GM04503 (cell line): ENCODE measurements around the gene PPP4R1.

Experiments
- DNase-seq: peaks from one replicate; pipeline ENCODE4 v3.0.0-alpha.2; 2012; ENCODE audit warnings: low read depth

The PPP4R1 gene

DNA sequence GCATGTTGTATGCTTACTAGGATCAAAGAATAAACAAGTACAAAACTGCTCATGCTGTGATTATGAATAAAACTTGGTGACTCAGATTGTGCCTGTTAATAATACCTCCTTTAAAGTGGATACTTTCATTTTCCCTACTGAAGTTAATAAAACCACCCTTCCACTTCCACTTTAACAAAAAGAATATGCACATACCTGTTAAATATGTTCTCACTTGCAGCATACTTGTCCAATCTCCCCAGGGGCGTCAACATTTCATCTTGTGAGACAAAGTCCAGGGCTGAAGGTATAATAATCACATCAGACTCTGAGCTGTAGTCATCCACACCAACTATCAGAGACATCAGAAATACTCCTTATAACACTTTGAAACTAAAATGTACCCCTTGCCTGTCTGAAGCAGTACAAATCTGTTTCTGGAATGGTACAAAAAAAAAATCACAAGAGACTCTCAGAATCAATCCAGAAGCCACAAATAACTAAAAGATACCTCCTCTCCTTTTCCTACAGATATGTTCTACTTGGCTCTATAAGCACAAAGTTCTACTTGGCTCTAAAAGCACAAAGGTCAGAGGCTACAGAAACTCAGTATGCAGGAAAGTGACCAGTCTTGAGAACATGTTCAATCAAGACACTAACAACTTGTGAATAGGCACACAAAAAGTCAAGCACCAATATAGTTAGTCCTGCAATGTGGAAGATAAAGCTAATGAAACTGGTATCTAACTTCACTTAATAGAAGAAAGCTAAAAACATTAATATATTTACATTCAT is 19.3 kb downstream of the PPP4R1 start:
- DNase-seq = no peak

DNA sequence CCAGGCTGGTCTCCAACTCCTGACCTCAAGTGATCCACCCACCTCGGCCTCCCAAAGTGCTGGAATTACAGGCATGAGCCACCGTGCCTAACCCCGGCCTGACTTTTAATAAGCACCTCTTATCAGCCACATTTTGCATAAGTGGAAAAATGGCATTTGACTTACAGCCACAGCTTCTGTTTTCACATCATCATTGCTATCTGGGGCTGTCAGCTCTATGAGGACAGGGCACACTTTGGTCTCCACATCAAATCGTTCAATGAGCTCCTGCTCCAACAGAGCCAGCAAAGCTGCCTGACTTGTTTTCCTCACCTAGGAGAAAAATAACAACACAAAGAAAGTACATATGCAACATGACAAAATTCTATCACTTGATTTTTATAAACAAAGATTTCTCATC is 26.4 kb downstream of the PPP4R1 start:
- no peak for DNase-seq

- no peak for DNase-seq
Measured at GRCh38 chr18:9586814-9587213, 27.5 kb downstream of the PPP4R1 start.

DNA sequence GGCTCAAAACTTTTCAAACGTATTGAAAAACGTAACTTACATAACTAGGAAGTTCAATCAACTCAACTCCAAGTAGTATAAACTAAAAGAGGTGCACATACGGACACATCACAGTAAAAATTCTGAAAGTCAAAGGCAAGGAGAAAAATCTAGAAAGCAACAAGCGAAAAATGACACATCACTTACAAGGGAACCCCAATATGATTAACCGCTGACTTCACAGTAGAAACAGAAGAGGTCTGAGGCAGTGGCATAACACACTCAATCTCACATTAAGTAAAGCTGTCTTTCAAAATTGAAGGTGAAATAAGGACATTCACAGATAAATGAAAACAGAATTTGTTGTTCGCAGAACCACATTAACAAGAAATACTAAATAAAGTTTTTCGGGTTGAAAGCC is 32.7 kb downstream of the PPP4R1 start:
- no peak for DNase-seq

DNA sequence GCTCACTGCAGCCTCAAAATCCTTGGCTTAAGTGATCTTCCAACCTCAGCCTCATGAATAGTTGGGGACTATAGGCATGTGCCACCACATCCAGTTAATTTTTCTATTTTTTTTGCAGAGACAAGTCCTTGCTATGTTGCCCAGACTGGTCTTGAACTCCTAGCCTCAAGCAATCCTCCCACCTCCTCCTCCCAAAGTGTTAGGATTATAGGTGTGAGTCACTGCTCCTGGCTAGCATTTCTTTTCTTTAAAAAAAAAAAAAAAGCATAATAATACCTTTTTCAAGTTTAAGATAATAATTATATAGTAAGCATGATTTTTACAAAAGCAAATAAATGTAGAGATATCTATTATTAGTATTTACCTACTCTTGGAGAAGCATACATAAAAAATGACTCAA is 36.1 kb downstream of the PPP4R1 start:
- DNase-seq = no peak

GRCh38 chr18:9577361-9577760 is 37.0 kb downstream of the PPP4R1 start:
- DNase-seq = no peak

DNA sequence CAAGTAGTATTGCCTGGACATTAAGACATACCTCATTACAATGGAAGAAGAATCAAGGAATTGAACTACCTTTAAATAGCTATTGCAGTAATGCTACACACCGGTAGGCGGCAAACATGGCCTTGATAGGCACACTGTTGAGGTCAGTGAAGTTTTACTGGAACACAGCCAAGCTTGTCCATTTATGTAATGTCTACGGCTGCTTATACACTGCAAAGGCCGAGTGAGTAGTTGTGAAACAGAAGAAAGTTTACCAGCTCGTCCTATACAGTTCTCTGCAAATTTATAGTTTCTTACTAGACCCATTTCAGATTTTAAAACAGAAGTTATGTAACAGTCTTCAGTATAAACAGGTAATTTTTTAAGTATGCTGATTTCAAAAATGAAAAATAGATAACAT is 38.8 kb downstream of the PPP4R1 start:
- peak; percentile 43 for DNase-seq

DNA sequence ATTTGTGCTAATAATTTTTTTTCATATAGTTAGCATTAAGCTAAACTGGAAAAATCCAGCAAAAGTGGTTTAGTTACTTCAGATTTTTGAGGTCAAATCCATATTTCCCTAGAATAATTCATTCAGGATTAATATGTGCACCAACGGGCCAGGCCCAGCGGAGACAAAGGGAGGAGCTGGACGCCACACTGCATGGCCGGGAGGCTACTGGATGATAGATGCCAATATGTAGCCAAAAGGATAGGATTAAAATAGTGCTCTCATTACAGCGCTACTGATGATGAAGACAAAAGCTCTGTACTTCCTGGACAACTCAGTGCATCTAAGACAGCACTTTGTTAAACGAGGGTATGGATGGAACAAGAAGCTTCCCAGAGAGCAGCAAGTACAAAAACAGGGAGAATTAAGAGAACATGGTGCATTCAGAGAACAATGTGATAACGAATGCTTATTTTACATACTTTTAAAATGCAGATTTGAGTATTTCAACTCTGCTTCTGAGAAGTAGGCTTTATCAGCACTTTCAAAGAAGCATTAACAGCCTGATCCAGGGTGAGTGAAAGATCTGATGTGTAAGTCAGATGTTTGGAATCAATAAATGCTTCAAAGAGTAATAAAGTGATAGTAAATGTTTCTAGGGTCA is 39.8 kb downstream of the PPP4R1 start:
- DNase-seq = no peak

- DNase-seq = no peak
Measured at GRCh38 chr18:9571546-9571945, 42.8 kb downstream of the PPP4R1 start.

GRCh38 chr18:9570255-9570654 is 44.1 kb downstream of the PPP4R1 start:
- DNase-seq = no peak

DNA sequence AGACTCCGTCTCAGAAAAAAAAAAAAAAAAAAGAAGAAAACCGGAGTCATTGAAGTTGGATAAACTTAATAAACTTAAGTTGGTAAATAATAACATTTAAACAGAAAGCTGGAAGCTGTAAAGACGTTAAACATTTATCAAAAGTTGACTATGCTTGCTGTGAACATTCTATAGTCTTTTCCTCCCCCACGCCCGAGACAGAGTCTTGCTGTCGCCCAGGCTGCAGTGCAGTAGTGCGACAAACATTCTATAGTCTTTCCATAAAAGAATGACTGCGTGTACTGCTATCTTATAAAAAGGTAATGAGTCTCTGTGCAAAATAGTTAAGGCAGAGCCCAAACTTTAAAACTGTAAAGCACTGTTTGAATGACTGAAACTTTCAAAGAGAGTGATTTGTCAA is 45.2 kb downstream of the PPP4R1 start:
- no peak for DNase-seq

- no peak for DNase-seq
Measured at GRCh38 chr18:9568186-9568585, 46.2 kb downstream of the PPP4R1 start.

DNA sequence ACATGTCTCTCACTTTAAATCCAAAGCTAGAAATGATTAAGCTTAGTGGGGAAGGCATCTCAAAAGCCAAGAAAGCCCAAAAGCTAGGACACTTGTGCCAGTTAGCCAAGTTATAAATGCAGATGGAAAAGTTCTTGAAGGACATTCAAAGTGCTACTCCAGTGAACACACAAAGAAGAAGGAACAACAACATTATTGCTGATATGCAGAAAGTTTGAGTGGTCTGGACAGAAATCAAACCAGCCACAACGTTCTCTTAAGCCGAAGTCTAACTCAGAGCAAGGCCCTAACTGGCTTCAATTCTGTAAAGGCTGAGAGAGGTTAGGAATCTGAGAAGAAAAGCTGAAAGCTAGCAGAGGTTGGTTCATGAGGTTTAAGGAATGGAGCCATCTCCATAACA is 49.0 kb downstream of the PPP4R1 start:
- no peak for DNase-seq

DNA sequence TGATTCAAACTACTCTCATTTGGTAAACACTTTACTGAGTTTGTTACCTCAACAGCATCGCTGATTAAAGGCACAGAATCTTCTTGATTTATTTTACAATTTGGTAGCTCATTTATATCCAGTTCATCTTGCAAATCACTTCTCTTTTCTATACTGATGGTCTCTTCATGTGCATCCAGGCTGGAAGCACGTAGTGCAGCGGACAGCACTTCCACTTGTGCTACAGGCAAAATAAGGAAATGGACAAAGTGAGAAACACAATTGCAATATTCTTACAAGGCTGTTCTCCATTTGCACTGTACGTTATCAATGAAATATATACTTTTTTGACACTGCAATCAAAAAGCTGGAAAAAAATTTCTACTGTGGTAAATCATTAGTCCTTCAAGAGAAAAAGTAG is 51.0 kb downstream of the PPP4R1 start:
- no peak for DNase-seq

GRCh38 chr18:9562584-9562983 is 51.8 kb downstream of the PPP4R1 start:
- no peak for DNase-seq

- DNase-seq = no peak
Measured at GRCh38 chr18:9561759-9562158, 52.6 kb downstream of the PPP4R1 start.

GRCh38 chr18:9559253-9559652 is 55.1 kb downstream of the PPP4R1 start:
- DNase-seq = no peak

DNA sequence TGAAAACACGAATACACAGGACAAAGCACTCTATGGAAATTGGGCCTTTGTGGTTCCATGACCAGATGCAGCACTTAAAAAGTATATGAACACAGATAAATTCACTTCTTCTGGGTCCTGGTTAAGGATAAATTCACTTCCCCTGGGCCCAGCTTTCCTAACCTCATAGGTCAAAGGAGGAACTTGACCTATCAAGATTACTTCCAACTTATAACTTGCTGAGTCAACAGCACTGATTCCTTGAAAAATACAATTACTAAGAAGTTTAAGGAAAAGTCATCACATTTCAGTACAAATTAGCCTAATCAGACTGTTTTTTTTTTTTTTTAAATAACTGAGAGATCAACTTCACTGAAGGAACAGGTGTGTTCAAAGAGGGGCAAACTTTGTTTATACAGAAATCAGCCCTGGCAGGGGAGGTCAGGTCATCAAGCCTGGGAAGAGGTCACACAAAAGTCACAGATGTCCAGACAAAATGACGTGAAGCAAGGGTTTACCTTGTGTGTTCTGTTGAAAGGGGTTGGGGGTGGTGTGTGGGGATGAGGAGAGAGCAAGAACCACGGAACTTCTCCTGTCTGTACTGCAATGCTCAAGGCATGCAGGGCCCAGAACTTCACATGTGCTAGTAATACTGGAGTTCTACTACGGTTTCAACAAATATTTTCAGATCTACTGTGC is 55.8 kb downstream of the PPP4R1 start:
- DNase-seq = no peak

DNA sequence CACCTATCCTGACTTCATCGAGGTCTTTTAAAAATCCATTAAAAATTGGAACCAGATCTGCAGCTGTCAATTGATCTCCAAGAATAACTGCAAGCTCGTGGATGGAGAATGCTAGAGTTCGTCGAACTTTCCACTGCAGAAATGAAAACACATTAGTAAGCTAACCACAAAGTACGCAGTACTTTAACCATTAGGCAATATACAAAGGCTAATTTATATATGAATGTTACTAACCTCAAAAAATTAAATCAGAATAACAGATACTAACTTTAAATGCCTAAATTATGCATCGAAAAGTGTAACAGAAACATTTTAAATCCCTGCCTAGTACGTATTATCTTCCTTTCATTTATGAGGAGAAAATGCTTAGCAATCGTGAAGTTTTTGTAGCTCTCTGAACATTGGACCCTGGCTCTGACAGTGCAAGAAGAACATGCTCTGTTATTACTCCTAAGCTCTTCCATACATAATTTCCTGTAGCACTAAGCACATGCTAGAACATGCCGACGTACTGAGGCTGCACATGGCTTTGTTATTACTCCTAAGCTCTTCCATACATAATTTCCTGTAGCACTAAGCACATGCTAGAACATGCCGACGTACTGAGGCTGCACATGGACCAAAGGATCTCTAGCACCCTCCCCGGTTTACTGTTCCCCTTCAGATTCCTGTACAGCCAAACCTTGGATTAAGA is 57.0 kb downstream of the PPP4R1 start:
- no peak for DNase-seq

GRCh38 chr18:9552616-9553015 is 61.7 kb downstream of the PPP4R1 start:
- DNase-seq = no peak

GRCh38 chr18:9552191-9552590 is 62.2 kb downstream of the PPP4R1 start:
- no peak for DNase-seq

GRCh38 chr18:9550429-9550828 is 63.9 kb downstream of the PPP4R1 start:
- no peak for DNase-seq

GRCh38 chr18:9549405-9549804 is 65.0 kb downstream of the PPP4R1 start:
- no peak for DNase-seq
